Mucosa of descending colon (tissue), 3 donors: Measurements from ENCODE around the gene EPS8L1. TPM values are rescaled to one million over a fixed set of nuclear protein-coding genes. Genes with fewer than 3 reads are reported as not detected.
A peak's percentile ranks its signal among the peaks of the same experiment; 100 is the strongest.

Experiments
- ATAC-seq: fragments of 200-7000 bp; cut with Tn5 transposase; one replicate; pipeline ENCODE4 v1.9.1; 2020; ENCODE audit warnings: mild to moderate bottlenecking, moderate library complexity
- DNase-seq, 3 donors: peaks; one replicate each; pipeline ENCODE4 v3.0.0-alpha.2; 2020
- H3K36me3 ChIP-seq: fragments of 200-600 bp; one replicate; pipeline ENCODE4 v1.8.0; 2021; ENCODE audit warnings: low read depth, mild to moderate bottlenecking
- H3K4me1 ChIP-seq: fragments of 200-600 bp; one replicate; pipeline ENCODE4 v1.8.0; 2021; ENCODE audit warnings: low read depth, mild to moderate bottlenecking
- H3K4me3 ChIP-seq: fragments of 200-600 bp; one replicate; pipeline ENCODE4 v1.8.0; 2021; ENCODE audit warnings: mild to moderate bottlenecking
- H3K9me3 ChIP-seq: fragments of 200-600 bp; one replicate; pipeline ENCODE4 v1.8.0; 2021; ENCODE audit warnings: mild to moderate bottlenecking
- CTCF ChIP-seq: fragments of 200-600 bp; IDR thresholded peaks from one replicate; pipeline ENCODE4 v1.8.0; 2022; ENCODE audit warnings: antibody characterized with exemption, mild to moderate bottlenecking
- intact Hi-C, 2 donors: fragments of 100-400 bp; cut with DNase I in 1 of 2; cut with micrococcal nuclease in 1 of 2; formaldehyde crosslinking; loops; one replicate each; pipeline versions ENCODE4 v1.11.0 to v1.11.1; 2022; cut with DNase I, micrococcal nuclease
- microRNA-seq: library from miRNA; unstranded; fragments of <30 nt; microRNA quantifications from one replicate; pipeline ENCODE4, GENCODE V29; 2019
- total RNA-seq, 3 donors: library from RNA; stranded (reverse); fragmentation: NEBNext Ultra II Directional in 2 of 3; extraction: Animal tissue kit (Norgen Biotek cat#: 25700) in 2 of 3; gene quantifications; one replicate each; pipeline versions ENCODE4 v1.2.1 to v1.2.4, GENCODE V29; 2021 to 2023
- donor health status: DM: no; HTN: no; CAD: no; lungs with moderate emphysema.
- donor health status: DM: no; HTN: no; CAD: no.
- donor health status: DM: no; HTN: yes; CAD: no.

EPS8L1 gene
- total RNA-seq, 3 donors from 2014 or later, result 20.7 to 79.6 (median 36.0) TPM

DNA sequence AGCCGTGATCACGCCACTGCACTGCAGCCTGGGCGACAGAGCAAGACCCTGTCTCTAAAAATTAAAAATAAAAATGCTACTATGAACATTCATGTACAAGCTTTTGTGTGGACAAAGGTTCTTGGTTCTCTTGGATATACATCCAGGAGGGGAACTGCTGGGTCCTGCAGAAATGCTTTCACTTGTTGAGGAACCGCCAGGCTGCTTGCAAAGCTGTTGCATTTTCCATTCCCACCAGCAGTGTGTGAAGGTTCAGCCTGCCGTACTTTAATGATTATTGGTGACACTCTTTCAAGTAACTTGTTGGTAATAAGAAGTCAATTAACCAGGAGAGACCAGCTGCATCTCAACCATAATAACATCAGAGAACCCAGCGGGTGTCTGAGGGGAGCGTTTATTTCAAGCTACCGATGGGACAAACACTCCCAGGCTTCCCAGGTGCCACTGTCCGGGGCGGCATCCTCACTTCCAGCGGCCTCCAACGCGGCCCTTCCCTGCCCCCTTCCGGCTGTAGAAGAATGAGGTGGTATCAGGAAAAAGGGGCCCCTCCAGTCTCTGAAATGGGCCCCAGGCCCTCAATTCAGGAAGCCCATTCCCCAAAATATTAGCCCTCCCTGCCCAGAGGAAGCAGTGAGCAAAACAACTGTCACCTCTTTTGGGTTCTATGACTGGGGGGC, 56.9 kb downstream of the EPS8L1 start:
- intact Hi-C loops, result no loop called here
- ATAC-seq, result peak; percentile 27

DNA sequence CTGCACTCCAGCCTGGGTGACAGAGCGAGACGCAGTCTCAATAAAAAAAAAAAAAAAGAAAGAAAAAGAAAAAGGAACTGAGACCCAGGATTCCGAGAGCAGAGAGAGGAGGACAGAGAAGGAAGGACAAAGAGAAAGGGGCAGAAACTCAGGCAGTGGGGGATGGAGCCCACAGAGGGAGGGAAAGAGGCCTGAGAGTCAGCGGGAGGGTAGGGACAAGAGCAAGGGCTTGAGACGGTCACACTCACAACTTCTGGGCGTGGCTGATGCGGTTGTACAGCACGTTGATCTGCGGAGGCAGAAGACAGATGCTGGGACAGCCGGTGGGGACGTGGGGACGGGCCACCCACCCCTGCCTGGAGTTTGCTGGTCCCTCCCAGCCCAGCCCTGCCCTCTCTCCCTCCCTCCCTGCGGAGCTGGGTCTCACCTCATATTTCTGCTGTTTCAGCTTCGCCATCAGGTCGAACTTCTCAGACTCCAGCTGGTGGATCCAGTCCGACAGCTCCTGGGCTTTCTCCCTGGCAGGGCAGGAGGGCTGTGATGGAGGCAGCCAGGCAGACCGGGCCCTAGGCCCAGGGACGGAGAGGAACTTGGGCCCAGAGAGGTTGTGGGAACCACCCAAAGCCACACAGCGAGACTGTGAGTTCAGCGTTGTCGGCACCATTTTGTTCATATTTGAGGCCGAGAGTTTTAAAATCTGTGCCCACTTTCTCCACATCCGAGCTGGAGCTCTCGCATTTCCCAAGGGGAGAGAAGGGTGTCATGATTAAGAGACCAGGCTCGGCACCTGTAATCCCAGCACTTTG, 58.2 kb downstream of the EPS8L1 start:
- Histone ChIP-seq H3K9me3 (no peaks in the 10 kb centered on the region), H3K4me3 (no peak overlapping the region), H3K36me3 (no peaks in the 10 kb centered on the region), H3K4me1 (no peaks in the 10 kb centered on the region)
- ATAC-seq, result no peak
- intact Hi-C loops, result no loop called here
- no peak for TF ChIP-seq CTCF
- no peak for DNase-seq

More for the DNA sequence above, 56.9 kb downstream of the EPS8L1 start:
- Histone ChIP-seq H3K4me3 (no peak overlapping the region), H3K4me1 (no peaks in the 10 kb centered on the region), H3K9me3 (no peaks in the 10 kb centered on the region), H3K36me3 (no peaks in the 10 kb centered on the region)
- TF ChIP-seq CTCF, result no peak
- DNase-seq, result peak in 1 of 3 donors; percentile 33

DNA sequence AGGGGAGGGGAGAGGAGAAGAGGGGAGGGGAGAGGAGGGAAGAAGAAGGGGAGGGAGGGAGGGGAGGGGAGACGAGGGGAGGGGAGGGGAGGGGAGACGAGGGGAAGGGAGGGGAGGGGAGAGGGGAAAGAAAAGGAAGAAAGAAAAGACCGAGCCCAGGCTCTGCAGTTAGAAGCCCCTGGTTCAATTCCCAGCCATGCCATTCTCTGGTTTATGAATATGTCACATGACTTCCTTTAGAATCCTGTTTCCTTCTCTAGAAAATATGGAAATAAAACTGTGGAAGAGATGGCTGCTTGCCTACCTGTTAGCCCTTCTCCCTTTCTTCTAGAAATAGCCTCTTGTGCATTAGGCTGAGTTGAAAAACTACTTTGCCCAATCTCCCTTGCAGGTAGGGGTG, 59.1 kb downstream of the EPS8L1 start:
- ATAC-seq, result no peak
- Histone ChIP-seq H3K4me1 (no peaks in the 10 kb centered on the region), H3K4me3 (no peak overlapping the region), H3K9me3 (no peaks in the 10 kb centered on the region), H3K36me3 (no peaks in the 10 kb centered on the region)
- intact Hi-C loops, result no loop called here
- no peak for DNase-seq
- no peak for TF ChIP-seq CTCF

DNA sequence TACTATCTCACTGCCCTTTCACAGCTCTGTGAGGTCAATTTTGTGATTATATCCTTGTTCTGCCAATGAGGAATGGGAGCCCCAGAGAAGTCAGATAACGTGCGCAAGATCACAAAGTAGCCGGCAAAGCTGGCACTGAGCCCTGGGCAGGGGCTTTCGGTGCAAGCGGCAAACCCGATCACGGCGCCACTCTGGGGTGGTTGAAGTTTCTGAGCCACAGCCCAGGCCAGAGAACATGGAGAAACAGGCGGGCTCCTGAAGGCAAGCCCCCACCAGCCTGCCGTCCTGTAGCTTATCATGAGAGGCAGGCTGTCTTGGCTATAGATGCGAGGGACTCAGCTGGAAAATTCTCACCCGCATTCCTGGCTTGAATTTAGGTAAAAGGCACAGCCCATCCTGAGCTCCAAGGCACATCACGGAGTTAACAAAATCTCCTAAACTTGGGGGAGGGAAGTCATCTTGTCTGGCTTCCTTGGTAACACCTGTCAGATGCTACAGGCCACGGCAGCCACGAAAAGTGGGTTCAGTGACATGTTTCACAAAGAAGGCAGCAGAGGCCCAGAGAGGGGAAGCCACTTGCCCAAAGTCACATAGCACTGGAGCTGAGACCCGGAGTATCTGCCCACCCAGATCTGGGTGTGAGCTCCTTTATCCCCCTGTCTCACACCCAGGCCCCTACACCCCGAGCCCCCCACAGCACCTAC, 60.9 kb downstream of the EPS8L1 start:
- Histone ChIP-seq H3K36me3 (no peaks in the 10 kb centered on the region), H3K4me3 (no peak overlapping the region), H3K9me3 (no peaks in the 10 kb centered on the region), H3K4me1 (peaks cover 6% of the 10 kb centered on the region)
- intact Hi-C loops, result no loop called here
- ATAC-seq (no peak), DNase-seq (no peak)
- TF ChIP-seq CTCF, result no peak

Small RNA genes within 50 kb of the gene (microRNA-seq; reads per million reads assigned to microRNA genes)
- gene MIR7975, result not detected

Other genes starting within 250 kb of the EPS8L1 start
- not detected for gene KIR2DS4, start 243.2 kb upstream of the EPS8L1 start, total RNA-seq
- under 1 TPM in 2 of 3 donors, not detected in 1; 0.22 to 0.26 TPM for gene KIR3DL2, start 225.4 kb upstream of the EPS8L1 start, total RNA-seq
- 1 to 10 TPM in 1 of 3 donors, under 1 TPM in 1, not detected in 1; 0.76 to 1.2 TPM for gene FCAR, start 201.6 kb upstream of the EPS8L1 start, total RNA-seq
- gene NCR1, start 169.7 kb upstream of the EPS8L1 start, total RNA-seq, result under 1 TPM; 0.39 to 0.98 (median 0.73) TPM
- gene NLRP7, start 128.3 kb upstream of the EPS8L1 start, total RNA-seq, result under 1 TPM in 1 of 3 donors, not detected in 2; 0.12 TPM
- gene NLRP2, start 109.5 kb upstream of the EPS8L1 start, total RNA-seq, result 10 to 100 TPM in 1 of 3 donors, 1 to 10 TPM in 2; 2.1 to 10.7 (median 6.3) TPM
- 1 to 10 TPM in 1 of 3 donors, under 1 TPM in 2; 0.22 to 1.4 (median 0.32) TPM for gene GP6, start 37.6 kb upstream of the EPS8L1 start, total RNA-seq
- 10 to 100 TPM; 46.1 to 59.5 (median 55.0) TPM for gene RDH13, start 12.7 kb upstream of the EPS8L1 start, total RNA-seq
- gene PPP1R12C, start 41.8 kb downstream of the EPS8L1 start, total RNA-seq, result 100 to 1,000 TPM in 2 of 3 donors, 10 to 100 TPM in 1; 99.8 to 236 (median 112) TPM
- gene TNNT1, start 73.3 kb downstream of the EPS8L1 start, total RNA-seq, result 1 to 10 TPM in 1 of 3 donors, under 1 TPM in 2; 0.63 to 1.1 (median 0.65) TPM
- 1 to 10 TPM in 1 of 3 donors, not detected in 2; 2.2 TPM for gene TNNI3, start 81.9 kb downstream of the EPS8L1 start, total RNA-seq
- gene DNAAF3, start 90.7 kb downstream of the EPS8L1 start, total RNA-seq, result 1 to 10 TPM in 1 of 3 donors, under 1 TPM in 2; 0.54 to 1.0 (median 0.69) TPM
- 1 to 10 TPM; 1.0 to 2.9 (median 1.2) TPM for gene SYT5, start 104.4 kb downstream of the EPS8L1 start, total RNA-seq
- 100 to 1,000 TPM in 1 of 3 donors, 10 to 100 TPM in 2; 62.3 to 181 (median 94.8) TPM for gene PTPRH, start 133.6 kb downstream of the EPS8L1 start, total RNA-seq
- 1 to 10 TPM; 3.4 to 4.5 (median 3.7) TPM for gene TMEM86B, start 152.9 kb downstream of the EPS8L1 start, total RNA-seq
- gene PPP6R1, start 183.1 kb downstream of the EPS8L1 start, total RNA-seq, result 10 to 100 TPM; 60.0 to 72.9 (median 65.9) TPM
- gene HSPBP1, start 204.2 kb downstream of the EPS8L1 start, total RNA-seq, result 10 to 100 TPM; 25.6 to 36.0 (median 29.5) TPM
- gene BRSK1, start 208.1 kb downstream of the EPS8L1 start, total RNA-seq, result 10 to 100 TPM in 1 of 3 donors, 1 to 10 TPM in 2; 1.6 to 18.1 (median 1.9) TPM
- 10 to 100 TPM; 31.6 to 62.1 (median 36.4) TPM for gene TMEM150B, start 249.5 kb downstream of the EPS8L1 start, total RNA-seq